ENCODE results near the gene ALG12.
"Not testable (repeated sequence)": the region's sequence is repeated elsewhere in the genome, so short reads cannot be mapped to it uniquely, and the experiment has no call there.

ALG12 gene

GRCh38 chr22:49862496-49862776, 55.8 kb downstream of the ALG12 start:
- DNase-seq, result no peak

DNA sequence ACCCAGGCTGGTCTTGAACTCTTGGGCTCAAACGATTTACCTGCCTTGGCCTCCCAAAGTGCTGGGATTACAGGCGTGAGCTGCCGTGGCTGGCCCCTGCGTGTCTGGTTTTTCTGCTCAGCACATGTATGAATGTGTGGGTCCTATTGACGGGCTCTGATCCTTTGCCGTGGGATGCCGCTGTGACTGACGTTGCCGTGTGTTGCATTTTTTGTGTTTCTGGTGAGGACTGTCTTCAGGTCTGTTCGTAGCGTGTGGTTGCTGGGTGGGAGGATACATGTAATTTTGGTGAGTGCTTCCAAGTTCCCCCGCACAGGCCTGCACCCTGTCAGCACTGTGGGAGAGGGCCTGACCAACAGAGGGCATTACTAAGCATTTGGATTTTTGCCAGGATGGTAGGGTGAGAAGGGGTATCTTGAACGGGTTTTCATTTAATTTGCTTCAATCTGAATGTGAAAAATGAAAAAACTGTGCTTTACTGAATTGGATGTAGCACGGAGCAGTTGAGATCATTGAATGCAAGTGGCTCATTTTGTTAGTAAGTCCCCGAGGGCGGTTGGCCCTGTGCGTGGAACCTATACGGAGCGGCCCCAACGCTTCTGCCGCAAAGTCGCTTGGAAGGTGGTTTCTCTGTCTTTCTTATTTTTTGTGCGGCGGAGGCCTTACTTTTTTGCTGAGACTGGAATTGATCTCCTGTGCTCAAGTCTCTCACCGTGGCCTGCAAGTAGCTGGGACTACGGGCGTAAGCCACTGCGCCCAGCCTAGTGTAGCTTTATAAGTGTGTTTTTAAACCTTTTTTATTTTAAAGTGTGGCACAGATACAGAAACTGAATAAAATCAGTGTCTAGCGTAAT, 56.4 kb downstream of the ALG12 start:
- no peak for DNase-seq

DNA sequence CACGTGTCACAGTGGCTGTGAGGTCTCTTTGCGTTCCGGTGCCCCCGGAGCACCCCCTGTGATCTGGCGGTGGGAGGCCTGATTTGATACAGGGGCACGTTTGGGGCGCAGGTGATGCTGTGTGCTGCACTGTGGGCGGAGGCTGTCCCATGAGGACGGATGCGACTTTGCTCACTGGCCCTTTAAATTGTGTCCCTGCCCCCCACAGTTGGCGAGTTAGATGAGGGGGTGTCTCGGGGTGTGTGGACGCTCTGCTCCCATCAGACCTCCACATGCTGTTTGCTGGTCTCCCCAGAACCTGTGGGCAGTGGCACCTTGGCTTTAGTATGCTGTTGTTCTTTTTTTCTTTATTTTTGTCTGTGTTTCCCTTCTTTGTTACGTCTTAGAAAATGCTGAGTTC, 59.4 kb downstream of the ALG12 start:
- no peak for DNase-seq

- DNase-seq, result no peak
Measured at GRCh38 chr22:49856766-49857618, 61.2 kb downstream of the ALG12 start.

DNA sequence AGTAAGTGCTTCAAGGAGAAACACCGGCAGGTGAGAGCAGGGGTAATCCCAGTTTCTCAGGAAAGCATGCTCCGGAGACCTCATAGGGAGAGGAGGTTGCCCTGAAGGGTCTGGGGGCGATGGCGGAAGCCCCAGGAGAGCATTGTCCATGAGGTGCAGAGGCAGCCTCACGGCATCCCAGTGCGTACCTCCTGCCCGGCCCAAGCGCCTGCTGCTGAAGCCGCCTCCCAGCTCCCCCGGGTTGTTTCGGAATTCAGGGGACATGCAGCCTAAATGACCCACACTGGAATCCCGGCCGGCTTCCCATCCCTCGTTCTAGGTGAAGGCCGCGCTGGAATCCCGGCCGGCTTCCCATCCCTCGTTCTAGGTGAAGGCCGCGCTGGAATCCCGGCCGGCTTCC, 61.9 kb downstream of the ALG12 start:
- DNase-seq, result no peak

GRCh38 chr22:49855251-49855911, 62.9 kb downstream of the ALG12 start:
- DNase-seq, result no peak

DNA sequence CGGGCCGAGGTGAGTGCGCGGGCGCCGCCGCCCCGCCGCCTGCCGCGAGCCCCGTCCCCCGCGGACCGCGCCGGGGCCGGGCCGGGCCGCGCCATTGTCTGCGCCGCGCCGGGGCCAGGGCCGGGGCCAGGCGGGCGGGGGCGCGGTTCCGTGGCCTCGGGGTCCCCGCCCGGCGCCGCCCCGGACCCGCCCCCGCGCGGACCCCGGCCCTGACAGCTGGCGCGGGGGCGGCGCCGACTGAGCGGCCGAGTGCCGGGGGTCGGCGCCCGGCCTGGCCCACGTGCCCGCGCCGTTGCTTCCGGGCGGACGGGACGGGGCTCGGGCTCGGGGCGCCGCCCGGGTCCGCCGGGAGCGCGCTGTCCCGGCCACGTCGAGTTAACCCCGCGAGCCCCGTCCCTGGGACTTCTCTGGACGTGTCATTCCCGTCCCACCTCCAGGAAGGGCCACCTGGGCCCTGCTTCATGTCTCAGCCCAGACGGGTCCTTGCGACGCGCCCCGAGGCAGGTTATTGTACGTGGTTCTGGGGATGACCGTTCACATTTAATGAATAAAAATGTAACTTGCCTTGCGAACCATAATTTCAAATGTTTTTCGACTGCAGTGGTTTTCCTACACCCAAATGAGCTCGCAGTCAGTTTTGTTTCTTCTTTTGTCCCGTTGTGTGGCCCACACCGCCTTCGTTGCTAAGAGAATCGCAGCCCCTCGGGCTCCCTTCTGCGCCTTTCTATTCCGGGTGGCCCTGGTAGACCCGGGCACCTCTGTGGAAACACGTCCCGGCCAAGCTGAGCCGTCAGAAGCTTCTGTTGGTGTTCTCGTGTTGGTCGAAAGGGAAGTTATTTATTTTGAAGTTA, 64.0 kb downstream of the ALG12 start:
- peak; percentile 26 for DNase-seq

DNA sequence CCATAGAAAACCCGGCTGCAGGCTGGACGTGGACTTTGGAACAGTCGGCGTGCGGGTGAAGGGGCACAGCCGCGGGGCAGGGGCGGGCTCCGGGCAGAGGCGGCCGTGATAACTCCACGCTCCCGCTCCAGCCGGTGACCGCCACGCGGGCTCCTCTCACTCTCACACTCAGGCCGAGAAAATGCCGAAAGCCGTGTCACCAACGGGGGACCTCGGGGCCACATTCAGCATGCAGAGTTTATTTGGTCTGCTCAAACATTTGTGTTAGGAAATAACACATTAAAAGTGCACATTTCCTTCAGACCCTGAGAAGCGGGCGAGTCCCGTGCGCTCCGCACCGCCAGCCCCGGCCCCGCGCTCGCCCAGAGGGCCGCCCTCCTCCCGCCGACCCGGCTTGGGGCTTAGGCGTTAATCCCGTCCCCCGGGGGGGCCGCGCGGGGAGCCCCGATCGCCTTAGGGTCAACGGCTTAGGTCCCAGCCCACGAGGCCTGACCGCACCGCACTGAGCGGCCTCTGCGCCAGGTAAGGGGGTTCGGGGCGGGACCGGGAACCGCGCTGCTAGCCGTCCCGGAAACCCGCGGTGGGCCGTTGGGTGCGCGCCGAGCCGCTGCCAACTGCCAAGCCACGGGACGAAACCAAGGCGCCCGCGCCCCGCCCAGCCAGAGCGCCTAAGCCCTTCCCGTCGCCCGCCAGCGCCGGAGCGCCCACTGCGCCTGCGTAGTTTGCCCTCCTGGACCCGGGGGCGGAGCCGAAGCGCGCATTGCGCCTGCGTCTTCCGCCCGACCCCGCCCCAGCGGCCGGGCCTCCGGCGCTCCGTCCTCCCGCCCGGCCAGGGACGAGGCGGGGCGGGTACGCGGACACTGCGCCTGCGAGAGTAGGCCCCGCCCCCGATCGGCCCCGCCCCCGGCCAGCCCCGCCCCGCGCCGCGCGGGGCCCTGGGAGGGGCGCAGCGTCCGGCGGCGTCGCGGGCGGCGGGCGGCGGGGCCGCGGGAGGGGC, 65.0 kb downstream of the ALG12 start, which contains the start of gene ZBED4:
TSS of gene ZBED4 (plus strand) at position 947 of the 997 bp plus-strand sequence. CDS start 29,819 bp downstream, outside the sequence.
- peak; percentile 92 for DNase-seq

DNA sequence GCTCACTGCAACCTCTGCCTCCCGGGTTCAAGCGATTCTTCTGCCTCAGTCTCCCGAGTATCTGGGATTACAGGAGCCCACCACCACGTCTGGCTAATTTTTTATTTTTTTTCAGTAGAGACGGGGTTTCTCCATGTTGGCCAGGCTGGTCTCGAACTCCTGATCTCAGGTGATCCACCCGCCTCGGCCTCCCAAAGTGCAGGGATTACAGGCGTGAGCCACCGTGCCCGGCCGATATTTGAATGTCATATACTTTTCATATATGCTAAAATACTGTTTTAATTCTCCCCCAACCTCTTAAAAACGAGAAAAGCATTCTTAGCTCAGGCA, 65.7 kb downstream of the ALG12 start:
- not testable (repeated sequence) for DNase-seq

GRCh38 chr22:49850959-49851802, 67.1 kb downstream of the ALG12 start:
- DNase-seq, result no peak
